SK-N-SH treated with all-trans-retinoic acid at 6 μM for 48 hours (cell line): ENCODE results near the gene ADAM30.

ENCODE experiments used
- BACH2 ChIP-seq: fragments of 250-450 bp; sonication (Bioruptor Pico); IDR thresholded peaks from 2 replicates; pipeline ENCODE4 v1.9.0; 2021; ENCODE audit warnings: mild to moderate bottlenecking, borderline replicate concordance
- ISL1 ChIP-seq: fragments of 250-450 bp; sonication (Bioruptor Pico); IDR thresholded peaks from 2 replicates; pipeline ENCODE4 v2.1.2; 2022; ENCODE audit warnings: mild to moderate bottlenecking, moderate library complexity
- TCF4 ChIP-seq: fragments of 250-450 bp; sonication (Bioruptor Pico); IDR thresholded peaks from 2 replicates; pipeline ENCODE4 v1.8.0; 2021; ENCODE audit warnings: mild to moderate bottlenecking, moderate library complexity, borderline replicate concordance
- ZFP30 ChIP-seq: fragments of 450-650 bp; formaldehyde crosslinking; IDR thresholded peaks from 2 replicates; pipeline ENCODE4 v1.5.0; 2022; ENCODE audit warnings: mild to moderate bottlenecking, moderate library complexity

GRCh38 chr1:119898981-119899720 lies 2.8 kb upstream of the ADAM30 start:
- TF ChIP-seq ISL1 (CRISPR knock-in tag) (no peak), TCF4 (CRISPR knock-in tag) (no peak), BACH2 (CRISPR knock-in tag) (no peak), ZFP30 (no peak)
